Measurements from ENCODE around the gene KCNMA1.
"Not testable (repeated sequence)": the region's sequence is repeated elsewhere in the genome, so short reads cannot be mapped to it uniquely, and the experiment has no call there.

The KCNMA1 gene

GRCh38 chr10:77602913-77603533 lies 34.6 kb downstream of the KCNMA1 start:
- DNase-seq, result no peak

- no peak for DNase-seq
These were observed 35.2 kb downstream of the KCNMA1 start for GRCh38 chr10:77602231-77602912.

GRCh38 chr10:77601488-77601887 lies 36.1 kb downstream of the KCNMA1 start:
- no peak for DNase-seq

- DNase-seq, result no peak
These were observed 37.0 kb downstream of the KCNMA1 start for GRCh38 chr10:77600640-77601039.

- DNase-seq, result no peak
These were observed 38.0 kb downstream of the KCNMA1 start for GRCh38 chr10:77599651-77600050.

GRCh38 chr10:77598606-77599005 lies 39.0 kb downstream of the KCNMA1 start:
- no peak for DNase-seq

GRCh38 chr10:77597560-77597959 lies 40.0 kb downstream of the KCNMA1 start:
- no peak for DNase-seq

- no peak for DNase-seq
These were observed 43.2 kb downstream of the KCNMA1 start for GRCh38 chr10:77594471-77594783.

- no peak for DNase-seq
These were observed 43.7 kb downstream of the KCNMA1 start for GRCh38 chr10:77593771-77594470.

GRCh38 chr10:77592946-77593636 lies 44.5 kb downstream of the KCNMA1 start:
- no peak for DNase-seq

GRCh38 chr10:77592510-77592909 lies 45.1 kb downstream of the KCNMA1 start:
- no peak for DNase-seq

GRCh38 chr10:77591238-77591880 lies 46.2 kb downstream of the KCNMA1 start:
- DNase-seq, result no peak

GRCh38 chr10:77590344-77591237 lies 47.0 kb downstream of the KCNMA1 start:
- no peak for DNase-seq

- DNase-seq, result not testable (repeated sequence)
These were observed 47.9 kb downstream of the KCNMA1 start for GRCh38 chr10:77589703-77590102.

- DNase-seq, result no peak
These were observed 48.7 kb downstream of the KCNMA1 start for GRCh38 chr10:77588886-77589285.

- no peak for DNase-seq
These were observed 50.2 kb downstream of the KCNMA1 start for GRCh38 chr10:77587416-77587790.

GRCh38 chr10:77586719-77587415 lies 50.7 kb downstream of the KCNMA1 start:
- DNase-seq, result no peak

- DNase-seq, result no peak
These were observed 52.7 kb downstream of the KCNMA1 start for GRCh38 chr10:77584938-77585337.

- no peak for DNase-seq
These were observed 54.1 kb downstream of the KCNMA1 start for GRCh38 chr10:77583527-77583926.

GRCh38 chr10:77582710-77583115 lies 54.9 kb downstream of the KCNMA1 start:
- no peak for DNase-seq

- no peak for DNase-seq
These were observed 55.9 kb downstream of the KCNMA1 start for GRCh38 chr10:77581738-77582137.

Data from effector CD8-positive, alpha-beta T cell (primary cell).